ENCODE data around the gene HECTD4. TPM values are rescaled to one million over a fixed set of nuclear protein-coding genes. Genes with fewer than 3 reads are reported as not detected.
"Not testable (repeated sequence)": the region's sequence is repeated elsewhere in the genome, so short reads cannot be mapped to it uniquely, and the experiment has no call there.

HECTD4 gene
- total and polyA plus RNA-seq, 9 of the 15 experiments (the other 6 are each of a cell fraction or from before 2014, with no cell fraction given) = 3.5 to 33.3 (median 13.5) TPM

GRCh38 chr12:112349431-112349830 lies 32.8 kb downstream of the HECTD4 start:
- 15% methylated on average over 2 of the region's 2 CpGs for WGBS (ENCODE audit: insufficient coverage, low coverage, missing lambda C conversion rate)
- DNase-seq (ENCODE audit: extremely low read depth in 1 of 4, low spot score in 3 of 4) (no peak), FAIRE-seq (peak; percentile 19), ATAC-seq (no peak)
- TF ChIP-seq ZNF280A (IDR thresholded peaks at IDR 0.05; ENCODE audit: low read depth, partially characterized antibody) = no peak
- no TSS peak for BruUV-seq (replicated peaks)
- H4K20me1 ChIP-seq (replicated peaks; ENCODE audit: control insufficient read depth, insufficient read depth, low read length) = peaks cover 9% of the 10 kb centered on the region; the same call in 1 of the 2 replicates
- intact Hi-C loops (cut with micrococcal nuclease) = no loop called here
- no peaks in the 10 kb centered on the region for H3K9me1 ChIP-seq (ENCODE audit: control insufficient read depth, insufficient read depth, low read length)
- peaks cover 68% of the 10 kb centered on the region for H3K79me2 ChIP-seq (ENCODE audit: control insufficient read depth, insufficient read depth, low read length)
- H3K4me3 ChIP-seq = no peak overlapping the region
- no peaks in the 10 kb centered on the region for H3K9me3 ChIP-seq (replicated peaks; ENCODE audit: control insufficient read depth, insufficient read depth, low read depth, low read length)
- in situ Hi-C loops (cut with MboI) = no loop called here
- no peak overlapping the region for H3K27ac ChIP-seq (ENCODE audit: extremely low read depth, low read depth, low read length)
- CTCF ChIA-PET (ENCODE audit: low intra/inter-chr PET ratio) = no interaction called here
- H3K4me1 ChIP-seq (replicated peaks in 1 of 2; ENCODE audit: control insufficient read depth in 2 of 2, insufficient read depth in 2 of 2, low read length in 2 of 2) = peaks cover 41 to 45% of the 10 kb centered on the region in 2 experiments
- H2AFZ ChIP-seq (ENCODE audit: low read depth, low read length) = no peak overlapping the region
- H3K27me3 ChIP-seq (ENCODE audit: control insufficient read depth in 2 of 2, insufficient read depth in 2 of 2, low read length in 2 of 2) = no peaks in the 10 kb centered on the region
- H3K36me3 ChIP-seq (ENCODE audit: control insufficient read depth, insufficient read depth, low read length) = no peaks in the 10 kb centered on the region
- POLR2A ChIA-PET = interaction anchor here (2.2 kb wide), 1 partner anchor 15 kb away, joined by 10 read pairs; no protein-coding TSS in a partner anchor
- H3K4me2 ChIP-seq (ENCODE audit: insufficient read depth, low read length) = no peak overlapping the region
- no peak overlapping the region for H3K9ac ChIP-seq (ENCODE audit: insufficient read depth in 1 of 2, low read depth in 2 of 2, low read length in 2 of 2)

- ATAC-seq; H3K9ac ChIP-seq (ENCODE audit: insufficient read depth in 1 of 2, low read depth in 2 of 2, low read length in 2 of 2); POLR2A ChIA-PET; in situ Hi-C loops (cut with MboI); FAIRE-seq; intact Hi-C loops (cut with micrococcal nuclease); H3K4me2 ChIP-seq (ENCODE audit: insufficient read depth, low read length); H3K27ac ChIP-seq (ENCODE audit: extremely low read depth, low read depth, low read length); H3K4me3 ChIP-seq; H3K36me3 ChIP-seq (ENCODE audit: control insufficient read depth, insufficient read depth, low read length); H3K27me3 ChIP-seq (ENCODE audit: control insufficient read depth in 2 of 2, insufficient read depth in 2 of 2, low read length in 2 of 2); H3K9me1 ChIP-seq (ENCODE audit: control insufficient read depth, insufficient read depth, low read length); BruUV-seq (replicated peaks); H3K9me3 ChIP-seq (replicated peaks; ENCODE audit: control insufficient read depth, insufficient read depth, low read depth, low read length); CTCF ChIA-PET (ENCODE audit: low intra/inter-chr PET ratio); H2AFZ ChIP-seq (ENCODE audit: low read depth, low read length); DNase-seq (ENCODE audit: extremely low read depth in 1 of 4, low spot score in 3 of 4); H4K20me1 ChIP-seq (replicated peaks; ENCODE audit: control insufficient read depth, insufficient read depth, low read length): not testable (repeated sequence)
- 81% methylated on average over 6 of the region's 6 CpGs for WGBS (ENCODE audit: insufficient coverage, low coverage, missing lambda C conversion rate)
- 0 out of 2 replicates have a peak, but pooled peaks have one; percentile 16 for TF ChIP-seq ZNF121 (CRISPR knock-in tag; conservative IDR thresholded peaks at IDR 0.05)
- peak; percentile 93 for TF ChIP-seq ZBTB33 (CRISPR knock-in tag; IDR thresholded peaks at IDR 0.05)
- Histone ChIP-seq H3K79me2 (ENCODE audit: control insufficient read depth, insufficient read depth, low read length) (peaks cover 67% of the 10 kb centered on the region), H3K4me1 (replicated peaks in 1 of 2; ENCODE audit: control insufficient read depth in 2 of 2, insufficient read depth in 2 of 2, low read length in 2 of 2) (peaks cover 37 to 40% of the 10 kb centered on the region in 2 experiments)
Measured at GRCh38 chr12:112348926-112349325, 33.3 kb downstream of the HECTD4 start.

Data from K562 (cell line).